ENCODE results near the gene SPOCK1.

The SPOCK1 gene

GRCh38 chr5:137486707-137487106 is 12.4 kb downstream of the SPOCK1 start:
- no peak for DNase-seq (ENCODE audit: low read depth)

GRCh38 chr5:137481596-137481995 is 17.5 kb downstream of the SPOCK1 start:
- TF ChIP-seq CTCF (conservative IDR thresholded peaks at IDR 0.05; ENCODE audit: low read depth, low read length) = no peak
- no peak for DNase-seq (ENCODE audit: low read depth)
- H3K4me3 ChIP-seq (ENCODE audit: low read length) = no peak overlapping the region

More at GRCh38 chr5:137486707-137487106, 12.4 kb downstream of the SPOCK1 start:
- H3K4me3 ChIP-seq (ENCODE audit: low read length) = no peak overlapping the region
- no peak for TF ChIP-seq CTCF (conservative IDR thresholded peaks at IDR 0.05; ENCODE audit: low read depth, low read length)

- no peak for DNase-seq (ENCODE audit: low read depth)
- no peak overlapping the region for H3K4me3 ChIP-seq (ENCODE audit: low read length)
- no peak for TF ChIP-seq CTCF (conservative IDR thresholded peaks at IDR 0.05; ENCODE audit: low read depth, low read length)
Observed at GRCh38 chr5:137478043-137478442, 21.1 kb downstream of the SPOCK1 start.

- no peak overlapping the region for H3K4me3 ChIP-seq (ENCODE audit: low read length)
- TF ChIP-seq CTCF (conservative IDR thresholded peaks at IDR 0.05; ENCODE audit: low read depth, low read length) = no peak
- no peak for DNase-seq (ENCODE audit: low read depth)
Observed at GRCh38 chr5:137470921-137471220, 28.3 kb downstream of the SPOCK1 start.

GRCh38 chr5:137470111-137470920 is 28.8 kb downstream of the SPOCK1 start:
- no peak for TF ChIP-seq CTCF (conservative IDR thresholded peaks at IDR 0.05; ENCODE audit: low read depth, low read length)
- no peak for DNase-seq (ENCODE audit: low read depth)
- H3K4me3 ChIP-seq (ENCODE audit: low read length) = no peak overlapping the region

GRCh38 chr5:137466889-137467288 is 32.2 kb downstream of the SPOCK1 start:
- DNase-seq (ENCODE audit: low read depth) = no peak
- no peak for TF ChIP-seq CTCF (conservative IDR thresholded peaks at IDR 0.05; ENCODE audit: low read depth, low read length)
- no peak overlapping the region for H3K4me3 ChIP-seq (ENCODE audit: low read length)

GRCh38 chr5:137465930-137466329 is 33.2 kb downstream of the SPOCK1 start:
- no peak for DNase-seq (ENCODE audit: low read depth)
- H3K4me3 ChIP-seq (ENCODE audit: low read length) = no peak overlapping the region
- TF ChIP-seq CTCF (conservative IDR thresholded peaks at IDR 0.05; ENCODE audit: low read depth, low read length) = no peak
